Upper lobe of left lung (tissue), 6 donors: ENCODE data around the gene DIDO1. TPM values are rescaled to one million over a fixed set of nuclear protein-coding genes. Genes with fewer than 3 reads are reported as not detected.
A peak's percentile ranks its signal among the peaks of the same experiment; 100 is the strongest.

ENCODE experiments used
- ATAC-seq, 2 donors: fragments of 200-7000 bp; cut with Tn5 transposase; one replicate each; pipeline ENCODE4 v1.9.1; 2022; ENCODE audit warnings: mild to moderate bottlenecking in 2 of 2, moderate library complexity in 2 of 2; ENCODE audit not compliant: low FRiP score in 2 of 2
- DNase-seq, 2 donors: peaks; one replicate each; pipeline ENCODE4 v3.0.0-alpha.2; 2019 to 2020
- H3K27ac ChIP-seq, 4 donors: fragments of 200-600 bp; sonication (generic); one replicate each; pipeline ENCODE4 v1.5.1; 2016 to 2019
- H3K27me3 ChIP-seq, 4 donors: fragments of 200-600 bp; sonication (generic); one replicate each; pipeline ENCODE4 v1.5.1; 2017 to 2019
- H3K36me3 ChIP-seq, 4 donors: fragments of 200-600 bp; sonication (generic); one replicate each; pipeline ENCODE4 v1.5.1; 2016 to 2019
- H3K4me1 ChIP-seq, 4 donors: fragments of 200-600 bp; sonication (generic); one replicate each; pipeline ENCODE4 v1.5.1; 2018 to 2019
- H3K4me3 ChIP-seq, 4 donors: fragments of 200-600 bp; sonication (generic); one replicate each; pipeline ENCODE4 v1.5.1; 2017 to 2019; ENCODE audit warnings: mild to moderate bottlenecking in 2 of 4, moderate library complexity in 1 of 4
- H3K9me3 ChIP-seq, 4 donors: fragments of 200-600 bp; sonication (generic); one replicate each; pipeline ENCODE4 v1.5.1; 2018 to 2019
- CTCF ChIP-seq, 6 experiments: fragments of 450-650 bp in 4 of 6; fragments of 200-600 bp in 2 of 6; sonication (generic) in 2 of 6; IDR thresholded peaks; one replicate each; pipeline ENCODE4 v1.5.1; 2016 to 2019; ENCODE audit warnings: antibody characterized with exemption in 6 of 6
- EP300 ChIP-seq, 4 donors: sonication (generic); formaldehyde crosslinking; IDR thresholded peaks; one replicate each; pipeline ENCODE4 v1.5.1; 2017; ENCODE audit warnings: antibody characterized with exemption in 4 of 4, control low read depth in 2 of 4
- POLR2A ChIP-seq, 4 donors: fragments of 450-650 bp; IDR thresholded peaks; one replicate each; pipeline ENCODE4 v1.5.1; 2016 to 2017; ENCODE audit warnings: antibody characterized with exemption in 4 of 4, mild to moderate bottlenecking in 2 of 4
- POLR2AphosphoS5 ChIP-seq, 2 donors: sonication (generic); formaldehyde crosslinking; IDR thresholded peaks; one replicate each; pipeline ENCODE4 v1.5.1; 2017; ENCODE audit warnings: antibody characterized with exemption in 2 of 2
- WGBS, 2 donors: methylation state at CpG; one replicate each; pipeline ENCODE4 v1.1.5; 2017 to 2018; 5-methylcytosine and 5-hydroxymethylcytosine counted together
- total RNA-seq, 6 donors: library from RNA; depleted of rRNA in 4 of 6; stranded (reverse); fragments of >200 nt in 4 of 6; gene quantifications; one replicate each; pipeline versions ENCODE4 v1.1.0 to v1.2.1, GENCODE V29; 2016 to 2021
- donor health status: DM: no; HTN: no; CAD: no; lungs with moderate emphysema.
- donor health status: DM: no; HTN: yes; CAD: no; lungs with severe emphysema.

The DIDO1 gene
- total RNA-seq, 6 donors from 2014 or later, result 51.6 to 109 (median 58.9) TPM

DNA sequence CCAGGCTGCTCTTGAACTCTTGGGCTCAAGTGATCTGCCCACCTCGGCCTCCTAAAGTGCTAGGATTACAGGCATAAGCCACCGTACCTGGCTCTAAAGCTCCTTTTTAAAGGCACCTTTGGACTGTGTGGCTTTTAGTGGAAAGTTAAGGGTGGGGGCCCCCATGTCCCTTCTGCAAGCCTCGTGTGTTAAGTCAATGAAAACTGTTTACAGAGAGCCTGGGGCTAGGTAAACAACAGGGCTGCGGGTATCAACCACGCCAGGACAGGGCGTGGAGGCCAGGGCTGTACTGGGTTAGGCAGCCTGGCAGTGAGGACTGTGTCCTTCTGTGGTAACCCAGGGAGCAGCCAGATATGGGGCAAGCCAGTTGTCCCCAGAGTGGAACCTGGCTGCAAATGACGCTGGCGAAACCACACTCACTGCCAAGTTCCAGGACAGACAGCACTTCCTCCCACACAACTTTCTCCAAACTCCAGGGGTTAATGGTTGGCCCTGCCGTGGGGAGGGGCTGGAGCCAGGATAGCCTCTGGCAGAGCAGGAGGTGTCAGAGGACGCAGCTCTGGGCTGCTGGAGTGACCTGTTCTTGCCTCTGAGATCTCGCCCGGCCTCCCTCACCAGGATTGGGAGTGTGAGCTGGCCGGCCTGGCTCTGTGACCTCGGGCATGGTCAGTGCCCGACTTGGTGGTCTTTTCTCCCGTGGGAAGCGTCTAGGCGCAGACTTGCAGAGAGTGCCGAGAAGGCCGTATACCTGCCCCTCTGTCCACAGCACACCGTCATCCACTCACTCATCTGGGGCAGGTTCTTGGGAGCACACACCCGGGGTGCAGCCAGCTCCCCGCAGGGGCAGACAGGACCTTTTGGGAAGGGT, 29.4 kb upstream of the DIDO1 start:
- 68 to 72% methylated on average over 14 to 23 of the region's 23 CpGs for whole genome bisulfite sequencing, 2 donors
- no peak for TF ChIP-seq POLR2A (IDR thresholded peaks at IDR 0.05)
- no peak for TF ChIP-seq CTCF (IDR thresholded peaks at IDR 0.05)
- no peak for TF ChIP-seq POLR2AphosphoS5 (IDR thresholded peaks at IDR 0.05)
- TF ChIP-seq EP300 (IDR thresholded peaks at IDR 0.05), result no peak
- H3K36me3 ChIP-seq, result no peaks in the 10 kb centered on the region
- no peaks in the 10 kb centered on the region for H3K9me3 ChIP-seq
- peaks cover 26 to 45% (median 31%) of the 10 kb centered on the region in 4 donors for H3K4me1 ChIP-seq
- H3K27me3 ChIP-seq, result no peaks in the 10 kb centered on the region
- peak in 1 of 2 donors; percentile 37 for DNase-seq
- no peak for ATAC-seq
- H3K27ac ChIP-seq, result no peak overlapping the region
- no peak overlapping the region for H3K4me3 ChIP-seq

- ATAC-seq (peak; percentile 85 to 89), DNase-seq (peak; percentile 85 to 88)
- WGBS, 2 donors, result 4 to 7% methylated on average over 22 to 32 of the region's 32 CpGs
- TF ChIP-seq POLR2A (IDR thresholded peaks at IDR 0.05), result peak in 1 of 4 donors; percentile 36
- TF ChIP-seq CTCF (IDR thresholded peaks at IDR 0.05), result no peak
- peak in 1 of 2 donors; percentile 33 for TF ChIP-seq POLR2AphosphoS5 (IDR thresholded peaks at IDR 0.05)
- Histone ChIP-seq H3K9me3 (no peaks in the 10 kb centered on the region), H3K36me3 (peaks cover 0 to 17% (median 10%) of the 10 kb centered on the region in 4 donors), H3K4me1 (peaks cover 26 to 45% (median 31%) of the 10 kb centered on the region in 4 donors), H3K27ac (peak overlapping the region; percentile 77 to 87 (median 85)), H3K27me3 (no peaks in the 10 kb centered on the region), H3K4me3 (peak overlapping the region in 3 of 4 donors; percentile 36 to 52 (median 41))
Observed at GRCh38 chr20:62953839-62954703, 27.8 kb upstream of the DIDO1 start.

GRCh38 chr20:62952968-62953838, 26.9 kb upstream of the DIDO1 start:
- peak in 1 of 2 donors; percentile 9 for ATAC-seq
- no peak for TF ChIP-seq EP300 (IDR thresholded peaks at IDR 0.05)
- no peak for TF ChIP-seq POLR2AphosphoS5 (IDR thresholded peaks at IDR 0.05)
- no peak for TF ChIP-seq CTCF (IDR thresholded peaks at IDR 0.05)
- TF ChIP-seq POLR2A (IDR thresholded peaks at IDR 0.05), result no peak
- H3K4me1 ChIP-seq, result peaks cover 26 to 45% (median 31%) of the 10 kb centered on the region in 4 donors
- 36 to 58% methylated on average over 5 to 19 of the region's 19 CpGs for whole genome bisulfite sequencing, 2 donors
- peak overlapping the region; percentile 77 to 87 (median 85) for H3K27ac ChIP-seq
- no peaks in the 10 kb centered on the region for H3K27me3 ChIP-seq
- H3K4me3 ChIP-seq, result peak overlapping the region in 3 of 4 donors; percentile 36 to 52 (median 41)
- peaks cover 0 to 24% (median 14%) of the 10 kb centered on the region in 4 donors for H3K36me3 ChIP-seq
- H3K9me3 ChIP-seq, result no peaks in the 10 kb centered on the region
- DNase-seq, result peak in 1 of 2 donors; percentile 75

GRCh38 chr20:62952373-62952967, 26.2 kb upstream of the DIDO1 start, which contains the start of gene SLC17A9:
SLC17A9 (plus strand) TSS chr20:62952709; CDS start chr20:62952831, 122 bp downstream.
- Histone ChIP-seq H3K27me3 (no peaks in the 10 kb centered on the region), H3K4me1 (peaks cover 26 to 45% (median 31%) of the 10 kb centered on the region in 4 donors), H3K27ac (peak within 1 kb of the TSS; percentile 77 to 87 (median 85)), H3K36me3 (peaks cover 0 to 31% (median 15%) of the 10 kb centered on the region in 4 donors), H3K4me3 (peak within 1 kb of the TSS in 3 of 4 donors; percentile 36 to 52 (median 41)), H3K9me3 (no peaks in the 10 kb centered on the region)
- TF ChIP-seq EP300 (IDR thresholded peaks at IDR 0.05) (no peak), CTCF (IDR thresholded peaks at IDR 0.05) (peak in 3 of 6 experiments; percentile 28 to 48 (median 34)), POLR2AphosphoS5 (IDR thresholded peaks at IDR 0.05) (peak; percentile 40 to 51), POLR2A (IDR thresholded peaks at IDR 0.05) (no peak)
- ATAC-seq (peak; percentile 68 to 81), DNase-seq (peak; percentile 89 to 95)
- WGBS, 2 donors, result 6 to 13% methylated on average over 4 to 19 of the region's 37 CpGs
